WI38 (cell line): ENCODE data around the gene CPM.

ENCODE experiments used
- H3K4me3 ChIP-seq: 2 replicates; pipeline ENCODE4 v1.5.1; 2011; ENCODE audit warnings: low read depth, mild to moderate bottlenecking, control low read depth, low read length
- CTCF ChIP-seq: IDR thresholded peaks from 2 replicates; pipeline ENCODE4 v1.5.1; 2012; ENCODE audit warnings: low read depth, mild to moderate bottlenecking, control low read depth, low read length

The CPM gene

GRCh38 chr12:68900241-68900640 is 32.7 kb downstream of the CPM start:
- TF ChIP-seq CTCF = no peak
- no peak overlapping the region for H3K4me3 ChIP-seq

DNA sequence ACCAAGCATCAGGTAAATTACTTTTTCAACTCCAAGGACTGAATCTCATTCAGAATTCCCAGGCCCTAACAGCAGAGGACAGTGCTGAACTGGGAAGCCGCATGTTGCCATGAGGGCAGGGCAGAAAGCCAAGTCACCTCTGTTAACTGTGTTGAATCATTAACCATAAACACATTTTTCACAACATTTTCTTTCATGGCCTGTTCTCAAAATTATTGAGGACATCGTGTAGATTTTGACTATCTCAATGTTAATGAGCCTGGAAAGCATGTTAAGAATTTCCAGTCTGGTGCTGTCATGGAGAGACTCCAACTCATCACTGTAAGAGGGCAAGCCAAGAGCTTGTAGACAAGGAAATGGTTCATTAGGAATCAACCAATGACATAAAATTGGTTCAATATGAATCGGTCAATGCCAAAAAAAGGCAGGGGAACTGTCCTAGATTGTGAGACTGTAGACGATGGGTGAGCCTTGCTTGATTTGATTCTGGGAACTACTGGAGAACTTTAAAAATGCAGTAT is 33.7 kb downstream of the CPM start:
- no peak for TF ChIP-seq CTCF
- no peak overlapping the region for H3K4me3 ChIP-seq

- no peak for TF ChIP-seq CTCF
Measured at GRCh38 chr12:68896881-68897540, 36.0 kb downstream of the CPM start.

GRCh38 chr12:68894276-68894855 is 38.6 kb downstream of the CPM start:
- no peak overlapping the region for H3K4me3 ChIP-seq

More at GRCh38 chr12:68896881-68897540, 36.0 kb downstream of the CPM start:
- H3K4me3 ChIP-seq = no peak overlapping the region

DNA sequence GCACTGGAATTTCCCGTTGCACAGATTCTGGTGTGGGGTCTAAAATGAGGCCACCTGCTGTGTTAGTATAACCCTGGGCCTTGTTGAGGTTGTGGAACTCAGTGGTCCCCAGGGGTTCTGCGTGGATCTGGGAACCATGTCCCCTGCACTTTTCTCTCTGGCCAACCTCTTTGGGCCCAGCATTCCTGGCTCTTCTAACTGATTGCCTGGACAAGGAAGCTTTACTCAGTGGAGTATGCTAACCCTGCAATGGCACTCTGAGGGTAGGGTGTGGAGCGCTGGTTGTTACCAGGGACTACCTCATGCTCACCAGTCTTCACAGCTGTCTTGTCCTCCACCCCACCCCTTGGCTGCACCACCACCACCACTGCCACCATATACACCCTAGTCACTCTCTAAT is 39.2 kb downstream of the CPM start:
- TF ChIP-seq CTCF = no peak
- H3K4me3 ChIP-seq = no peak overlapping the region

More at GRCh38 chr12:68894276-68894855, 38.6 kb downstream of the CPM start:
- TF ChIP-seq CTCF = no peak

DNA sequence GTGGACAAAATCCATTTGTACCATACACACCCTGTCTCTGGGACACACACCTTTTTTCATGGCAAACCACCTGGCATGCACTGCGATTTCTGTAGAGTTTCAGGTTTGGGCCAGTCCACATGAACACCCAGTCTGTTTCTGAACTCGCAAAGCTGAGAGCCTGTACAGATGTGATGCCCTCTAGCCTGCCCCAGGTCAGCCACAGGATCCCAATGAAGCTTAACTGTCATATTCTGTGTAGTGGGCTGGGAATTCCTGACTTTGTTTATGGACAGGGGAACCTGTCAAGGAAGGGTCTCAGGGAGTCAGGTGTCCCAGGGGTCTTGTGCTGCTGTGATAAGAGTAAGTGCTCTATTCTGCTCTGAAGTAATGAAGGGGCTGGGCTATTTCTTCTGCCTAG is 39.8 kb downstream of the CPM start:
- no peak overlapping the region for H3K4me3 ChIP-seq
- no peak for TF ChIP-seq CTCF

DNA sequence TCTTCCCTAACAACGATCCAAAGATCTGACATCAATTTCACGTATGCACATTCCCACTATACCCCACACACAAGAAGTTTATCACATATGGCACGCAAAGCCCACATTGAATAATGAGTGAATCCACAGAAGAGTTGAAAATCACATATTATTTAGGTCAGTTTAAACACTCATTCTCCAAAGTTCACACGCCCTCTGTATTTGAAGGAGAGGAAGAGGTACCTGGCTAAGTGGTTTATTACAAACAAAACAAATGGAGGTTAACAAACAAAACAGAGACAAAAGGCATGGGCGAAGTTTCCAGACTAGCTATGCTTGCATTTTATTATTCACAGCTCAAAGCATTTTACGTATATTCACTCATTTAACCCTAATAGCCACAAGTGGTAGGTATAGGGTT is 41.8 kb downstream of the CPM start:
- no peak overlapping the region for H3K4me3 ChIP-seq
- no peak for TF ChIP-seq CTCF
